ENCODE data around the gene JAZF1.

Gene JAZF1

DNA sequence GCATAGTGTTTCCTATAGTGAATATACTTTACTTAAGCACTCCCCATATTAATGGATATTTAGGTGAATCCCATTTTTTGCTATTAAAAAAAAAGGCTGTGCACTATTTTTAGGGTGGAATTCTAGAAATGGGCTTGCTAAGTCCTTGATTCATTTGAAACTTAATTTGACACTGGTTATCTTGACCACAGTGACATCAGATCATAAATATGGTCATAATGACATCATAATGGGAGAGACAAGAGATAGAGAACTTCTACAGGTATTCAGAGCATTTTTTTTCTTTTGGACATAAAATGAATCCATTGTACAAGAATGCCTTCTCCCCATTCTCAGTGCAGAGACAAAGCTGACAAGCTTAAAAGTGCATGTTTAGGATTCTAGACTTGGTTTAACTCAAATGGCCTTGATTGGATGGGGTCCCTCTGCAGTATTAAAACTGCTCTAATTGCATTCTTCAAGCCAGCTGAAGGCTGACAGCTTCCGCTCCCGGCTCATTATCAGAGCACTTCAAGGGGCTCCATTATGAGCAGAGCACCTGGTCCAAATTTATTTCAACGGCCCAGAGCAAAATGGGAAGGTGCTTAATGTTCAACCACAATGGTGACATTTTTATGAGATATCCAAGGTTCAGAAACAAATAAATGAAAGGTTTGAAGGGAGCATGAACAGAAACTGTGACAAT lies 104.8 kb downstream of the JAZF1 start:
- DNase-seq (ENCODE audit: low read depth) = no peak

GRCh38 chr7:28072876-28073514 lies 107.6 kb downstream of the JAZF1 start:
- DNase-seq (ENCODE audit: low read depth) = no peak

- DNase-seq (ENCODE audit: low read depth) = no peak
These were observed 109.0 kb downstream of the JAZF1 start for GRCh38 chr7:28071570-28071969.

- DNase-seq (ENCODE audit: low read depth) = no peak
These were observed 110.1 kb downstream of the JAZF1 start for GRCh38 chr7:28070297-28071055.

- no peak for DNase-seq (ENCODE audit: low read depth)
These were observed 110.8 kb downstream of the JAZF1 start for GRCh38 chr7:28069807-28070206.

DNA sequence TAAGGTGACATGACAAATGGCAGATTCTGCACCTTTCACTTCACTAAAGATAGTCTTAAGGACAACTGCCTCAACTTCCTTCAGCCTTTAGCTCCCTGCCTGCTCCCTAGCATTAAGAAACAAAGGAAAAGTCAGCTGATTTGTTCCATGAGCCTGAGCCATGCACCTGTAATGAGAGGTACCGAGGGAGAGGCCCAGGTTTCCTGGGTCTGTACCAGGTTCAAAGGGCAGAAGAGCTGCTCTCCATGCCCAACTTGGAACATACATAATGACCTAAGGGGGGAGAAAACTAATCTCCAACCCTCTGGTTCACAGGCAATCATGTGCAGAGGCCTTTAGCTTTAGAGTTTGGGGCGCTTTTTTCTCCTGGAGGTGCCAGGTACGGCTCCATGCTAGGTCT lies 111.2 kb downstream of the JAZF1 start:
- no peak for DNase-seq (ENCODE audit: low read depth)

DNA sequence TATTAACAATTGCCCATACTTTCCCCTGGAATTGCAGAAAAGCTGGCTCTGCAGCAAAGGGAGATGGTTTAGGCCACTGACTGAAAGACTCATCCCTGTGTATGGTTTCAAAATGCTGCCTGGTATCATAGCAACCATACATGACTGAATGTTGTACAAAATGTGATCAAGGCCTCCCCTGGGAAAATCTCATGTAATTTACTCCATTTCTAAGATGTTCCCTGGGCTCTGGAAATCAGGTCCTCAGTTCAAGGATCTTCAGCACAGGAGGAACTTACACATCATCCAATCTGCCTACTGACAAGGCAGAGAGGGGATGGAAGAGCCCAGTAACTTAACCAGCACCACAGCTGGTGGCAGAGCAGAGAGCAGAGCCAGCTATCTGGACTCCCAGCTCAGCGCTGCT lies 111.8 kb downstream of the JAZF1 start:
- no peak for DNase-seq (ENCODE audit: low read depth)

GRCh38 chr7:28067171-28067570 lies 113.4 kb downstream of the JAZF1 start:
- no peak for DNase-seq (ENCODE audit: low read depth)

DNA sequence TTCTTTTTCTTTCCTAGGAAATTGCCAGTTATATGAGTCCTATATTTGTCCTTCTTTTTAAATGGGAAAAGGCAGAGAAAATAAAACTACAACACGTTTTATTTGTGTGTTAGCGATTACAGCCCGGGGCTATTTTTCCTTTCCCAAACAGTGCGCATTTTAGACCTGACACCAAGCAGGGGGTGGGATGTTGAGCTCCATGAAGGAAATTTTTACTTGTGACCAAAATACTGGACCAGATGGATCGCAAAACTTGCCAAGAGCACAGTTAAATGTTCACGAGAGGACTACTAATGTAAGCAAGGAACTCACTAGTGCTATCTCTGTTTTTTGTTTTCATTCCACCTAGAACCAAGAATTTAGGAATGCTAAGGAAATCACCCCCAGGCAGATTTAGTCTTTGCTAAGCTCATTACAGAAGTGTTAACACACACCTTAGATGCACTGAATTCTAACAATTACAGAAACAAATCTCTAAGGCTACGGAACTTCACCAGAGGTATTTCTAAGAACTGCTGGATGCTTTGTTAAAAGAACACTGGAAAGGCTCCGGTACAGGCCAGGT lies 114.8 kb downstream of the JAZF1 start:
- no peak for DNase-seq (ENCODE audit: low read depth)

GRCh38 chr7:28065308-28065707 lies 115.3 kb downstream of the JAZF1 start:
- no peak for DNase-seq (ENCODE audit: low read depth)

DNA sequence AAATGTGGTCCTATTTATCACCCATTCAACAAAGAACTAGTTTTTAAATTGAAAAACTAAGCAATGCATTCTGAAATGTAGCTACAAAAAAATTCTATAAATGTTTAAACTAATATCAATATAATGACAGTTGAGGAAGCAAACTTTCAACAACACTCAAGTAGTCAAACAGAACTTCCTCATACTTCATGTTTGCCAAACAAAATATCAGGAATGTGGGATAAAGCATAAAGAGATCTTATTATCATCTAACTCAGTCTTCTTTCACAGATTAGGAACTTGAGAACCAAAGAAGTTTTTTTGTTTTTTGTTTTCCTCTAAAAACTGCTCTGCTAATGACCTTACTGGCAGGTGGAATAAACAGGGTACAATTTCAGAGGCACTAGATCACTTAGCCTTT lies 116.2 kb downstream of the JAZF1 start:
- DNase-seq (ENCODE audit: low read depth) = no peak

DNA sequence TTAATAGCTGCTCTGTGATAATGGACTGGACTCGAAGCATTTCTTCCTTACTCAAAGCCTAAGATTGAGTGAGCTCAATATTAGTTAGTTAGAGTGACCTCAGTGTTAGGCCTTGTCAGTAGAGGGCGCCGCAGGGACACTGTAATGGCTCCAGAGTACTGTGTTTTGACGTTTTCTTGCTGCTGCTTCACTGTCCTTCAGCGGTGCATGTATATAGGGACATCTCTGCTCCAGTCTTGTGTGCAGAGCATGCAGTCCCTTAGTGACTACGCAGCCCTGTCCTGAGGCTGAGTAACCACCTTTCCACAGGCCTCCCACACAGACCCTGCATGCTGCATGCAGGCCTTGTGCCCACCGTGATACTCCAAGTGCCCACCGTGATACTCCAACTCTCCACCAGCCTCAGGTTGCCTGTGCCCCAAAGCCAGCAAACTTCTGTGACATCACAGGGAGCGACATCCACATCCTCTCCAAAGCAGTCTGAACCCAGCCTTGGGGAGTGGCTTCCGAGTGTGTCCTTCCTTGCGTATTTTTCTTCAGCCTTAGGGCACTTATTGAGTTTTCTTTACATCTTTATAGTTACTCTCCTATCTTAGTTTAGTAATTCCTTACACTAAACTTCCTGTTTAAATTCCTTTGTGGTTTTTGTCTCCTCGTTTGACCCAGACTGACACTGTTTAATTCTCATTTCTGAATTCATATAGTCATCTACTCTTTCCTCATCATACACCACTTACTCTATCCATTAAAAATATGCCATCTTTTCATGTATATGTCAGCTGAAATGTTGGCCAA lies 118.2 kb downstream of the JAZF1 start:
- DNase-seq (ENCODE audit: low read depth) = no peak

- no peak for DNase-seq (ENCODE audit: low read depth)
These were observed 118.8 kb downstream of the JAZF1 start for GRCh38 chr7:28061824-28062196.

GRCh38 chr7:28060371-28060950 lies 120.1 kb downstream of the JAZF1 start:
- no peak for DNase-seq (ENCODE audit: low read depth)

GRCh38 chr7:28055161-28055544 lies 125.4 kb downstream of the JAZF1 start:
- DNase-seq (ENCODE audit: low read depth) = no peak

- no peak for DNase-seq (ENCODE audit: low read depth)
These were observed 125.9 kb downstream of the JAZF1 start for GRCh38 chr7:28054531-28055160.

DNA sequence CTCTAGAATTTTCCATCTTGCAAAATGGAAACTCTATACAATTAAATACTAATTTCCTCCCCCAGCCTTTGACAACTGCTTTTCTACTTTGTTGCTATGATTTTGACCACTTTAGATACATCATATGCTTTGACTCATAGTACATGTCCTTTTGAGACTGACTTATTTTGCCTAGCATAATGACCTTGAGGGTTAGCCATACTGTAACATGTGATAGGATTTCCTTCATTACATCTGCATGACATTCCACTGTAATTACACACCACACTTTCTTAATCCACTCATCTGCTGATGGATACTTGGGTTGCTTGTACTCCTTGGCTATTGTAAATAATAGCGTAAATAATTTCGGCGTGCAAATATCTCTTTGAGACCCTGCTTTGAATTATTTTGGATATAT lies 127.7 kb downstream of the JAZF1 start:
- DNase-seq (ENCODE audit: low read depth) = no peak

GRCh38 chr7:28048694-28049093 lies 131.9 kb downstream of the JAZF1 start:
- no peak for DNase-seq (ENCODE audit: low read depth)

- DNase-seq (ENCODE audit: low read depth) = no peak
These were observed 134.6 kb downstream of the JAZF1 start for GRCh38 chr7:28046035-28046434.

DNA sequence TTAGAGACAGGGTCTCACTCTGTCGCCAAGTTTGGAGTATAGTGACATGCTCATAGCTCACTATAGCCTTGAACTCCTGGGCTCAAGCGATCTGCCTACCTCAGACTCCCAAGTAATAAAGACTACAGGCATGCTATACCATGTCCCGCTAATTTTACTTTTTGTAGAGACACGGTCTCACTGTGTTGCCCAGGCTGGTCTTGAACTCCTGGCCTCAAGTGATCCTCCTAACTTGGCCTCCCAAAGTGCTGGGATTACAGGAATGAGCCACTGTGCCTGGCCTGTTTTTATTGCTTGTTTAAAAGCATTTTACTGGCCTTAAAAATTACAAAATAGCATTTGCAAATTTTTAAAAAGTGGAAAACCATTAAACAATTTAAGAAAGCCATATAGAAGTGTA lies 135.0 kb downstream of the JAZF1 start:
- DNase-seq (ENCODE audit: low read depth) = no peak

- DNase-seq (ENCODE audit: low read depth) = no peak
These were observed 135.8 kb downstream of the JAZF1 start for GRCh38 chr7:28044825-28045224.
